ENCODE measurements around the gene RARS1.

The RARS1 gene

DNA sequence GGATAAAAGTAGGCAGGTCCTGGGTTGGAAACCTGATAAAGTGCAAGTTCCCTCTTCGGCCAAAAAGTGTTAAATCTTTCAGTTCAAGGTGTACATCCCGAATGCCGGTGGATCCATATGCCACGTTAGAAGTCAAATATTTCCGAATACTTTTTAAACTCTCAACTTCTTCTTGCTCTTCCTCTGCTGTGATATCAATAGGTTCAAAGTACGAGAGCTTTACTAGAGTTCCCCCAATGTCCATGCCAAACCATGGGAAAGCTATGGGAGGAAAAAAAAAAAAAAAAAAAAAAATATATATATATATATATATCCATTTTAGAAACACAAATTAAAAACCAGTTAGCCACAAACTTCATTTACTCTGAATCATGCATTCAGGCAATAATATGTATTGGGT lies 82.5 kb downstream of the RARS1 start:
- no peak for DNase-seq
